Measurements from ENCODE around the gene TENM4.

The TENM4 gene

DNA sequence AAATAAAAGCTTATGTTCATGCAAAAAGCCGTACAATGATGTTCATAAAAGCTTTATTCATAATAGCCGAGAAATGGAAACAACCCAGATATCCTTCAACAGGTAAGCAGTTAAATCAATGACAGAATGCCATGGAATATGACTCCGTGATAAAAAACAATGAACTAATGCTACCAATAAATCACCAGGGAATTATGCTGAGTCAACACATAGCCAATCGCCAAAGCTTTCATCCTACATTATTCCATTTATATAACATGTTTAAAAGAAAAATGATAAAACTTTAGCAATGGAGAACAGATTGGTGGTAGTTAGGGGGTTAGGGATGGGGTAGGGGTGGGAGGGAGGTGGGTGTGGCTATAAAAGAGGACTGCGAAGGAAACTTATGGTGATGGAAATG lies 356.4 kb downstream of the TENM4 start:
- DNase-seq (ENCODE audit: low spot score): no peak

DNA sequence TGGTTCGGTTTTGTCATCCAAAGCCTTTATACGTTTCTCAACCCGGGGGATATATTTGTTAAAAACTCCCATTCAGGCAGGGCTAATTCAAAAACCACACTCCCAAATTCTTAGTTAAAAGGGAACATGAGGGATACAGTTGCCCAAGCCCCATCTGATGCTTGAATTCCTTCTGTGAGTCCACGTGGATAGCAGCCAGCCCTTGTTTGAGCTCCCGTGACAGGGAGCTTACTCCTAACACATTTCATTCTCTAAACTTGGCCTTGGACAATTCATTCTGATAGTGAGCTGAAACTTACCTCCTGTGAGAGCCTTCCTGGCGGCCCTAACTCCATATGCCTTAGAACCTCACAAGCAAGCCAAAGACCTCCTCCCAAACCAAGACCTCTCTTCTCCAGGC lies 357.5 kb downstream of the TENM4 start:
- DNase-seq (ENCODE audit: low spot score): no peak

GRCh38 chr11:79082907-79083306 lies 357.9 kb downstream of the TENM4 start:
- DNase-seq (ENCODE audit: low spot score): no peak

- no peak for DNase-seq (ENCODE audit: low spot score)
These were observed 358.6 kb downstream of the TENM4 start for GRCh38 chr11:79082280-79082679.

DNA sequence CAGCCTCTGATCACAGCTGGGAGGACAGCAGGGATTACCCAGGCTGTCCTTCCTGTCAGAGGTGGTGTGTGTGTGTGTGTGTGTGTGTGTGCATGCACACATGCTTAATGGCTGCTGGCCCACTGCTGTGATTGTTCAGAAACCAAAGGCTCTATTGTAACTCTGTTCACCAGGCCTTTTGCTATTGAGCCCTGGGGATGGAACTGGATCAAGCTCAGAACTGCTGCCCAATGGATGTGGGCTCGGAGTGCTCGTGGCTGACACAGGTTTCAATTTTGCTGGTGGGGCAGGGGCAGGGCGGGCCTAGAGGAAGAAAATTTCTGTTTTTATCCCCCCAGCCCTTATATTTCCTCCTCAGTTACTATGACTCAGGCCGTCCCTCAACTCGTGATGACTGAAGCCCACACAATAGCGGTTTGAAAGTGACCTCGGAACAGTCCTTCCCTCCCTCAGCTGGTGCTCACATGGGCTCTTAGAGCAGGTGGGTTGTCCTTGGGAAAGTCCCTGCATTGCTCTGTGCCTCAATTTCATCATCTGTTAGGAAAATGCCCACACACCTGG lies 359.3 kb downstream of the TENM4 start:
- no peak for DNase-seq (ENCODE audit: low spot score)

DNA sequence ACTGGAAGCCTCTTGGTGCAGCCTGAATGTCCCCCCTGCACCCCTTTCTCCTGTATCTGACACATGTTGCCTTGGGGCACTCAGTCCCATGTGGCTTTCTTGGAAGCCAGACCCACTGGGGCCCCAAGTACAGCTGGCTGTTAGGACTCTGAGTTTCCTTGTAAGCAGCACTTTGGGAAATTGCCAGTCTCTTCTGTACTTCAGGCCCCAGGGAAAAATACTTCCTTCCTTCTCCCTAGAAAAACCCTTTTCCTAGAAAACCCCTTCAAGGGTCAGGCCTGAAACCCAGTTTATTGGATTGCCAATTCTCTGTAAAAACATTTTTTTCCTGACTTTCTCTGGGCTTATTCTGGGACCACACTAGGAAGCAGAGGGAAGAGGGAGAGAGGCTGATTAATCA lies 360.3 kb downstream of the TENM4 start:
- DNase-seq (ENCODE audit: low spot score): no peak

DNA sequence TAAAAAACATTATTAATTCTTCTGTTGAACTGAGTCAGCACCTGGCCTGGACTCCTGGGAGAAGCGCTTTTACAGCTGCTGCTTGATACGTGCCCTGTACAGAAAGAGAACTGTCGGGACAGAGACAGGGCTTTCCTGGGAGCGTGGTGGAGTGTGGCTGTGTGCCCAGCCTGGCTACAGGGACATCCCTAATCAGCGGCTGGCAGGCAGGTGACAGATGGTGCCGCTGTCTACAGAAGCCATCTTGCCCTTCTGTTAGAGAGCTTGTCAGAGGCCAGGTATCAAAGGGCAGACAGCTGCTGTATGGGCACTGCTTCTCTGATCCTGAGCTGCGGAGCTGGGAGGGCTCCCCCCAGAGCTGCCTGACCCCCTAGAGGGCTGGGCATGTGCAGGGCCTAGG lies 361.8 kb downstream of the TENM4 start:
- no peak for DNase-seq (ENCODE audit: low spot score)

GRCh38 chr11:79078456-79078855 lies 362.4 kb downstream of the TENM4 start:
- peak; percentile 46 for DNase-seq (ENCODE audit: low spot score)

GRCh38 chr11:79077702-79078330 lies 363.0 kb downstream of the TENM4 start:
- DNase-seq (ENCODE audit: low spot score): peak; percentile 32

- peak; percentile 58 for DNase-seq (ENCODE audit: low spot score)
These were observed 364.2 kb downstream of the TENM4 start for GRCh38 chr11:79076526-79077115.

DNA sequence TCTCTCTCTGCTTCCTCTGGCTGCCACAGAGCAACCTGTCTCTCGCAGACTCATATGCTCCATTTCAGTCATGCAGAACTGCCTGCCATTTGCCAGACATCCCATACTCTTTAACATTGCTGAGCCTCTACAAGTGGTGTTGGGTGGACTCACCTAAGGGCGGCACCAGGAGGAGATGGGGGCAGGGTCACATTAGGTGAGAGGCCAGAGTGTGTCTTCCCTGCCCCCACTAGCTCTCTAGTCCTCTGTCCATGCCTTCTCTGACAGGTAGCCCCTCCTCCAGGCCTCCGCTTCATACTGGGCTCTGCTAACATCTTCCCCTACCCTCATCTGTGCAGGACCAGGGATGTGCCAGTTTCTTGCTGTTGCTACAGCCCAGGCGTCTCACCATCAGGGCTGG lies 366.3 kb downstream of the TENM4 start:
- DNase-seq (ENCODE audit: low spot score): no peak

GRCh38 chr11:79071190-79071589 lies 369.6 kb downstream of the TENM4 start:
- DNase-seq (ENCODE audit: low spot score): no peak

GRCh38 chr11:79070518-79070917 lies 370.3 kb downstream of the TENM4 start:
- no peak for DNase-seq (ENCODE audit: low spot score)

- no peak for DNase-seq (ENCODE audit: low spot score)
These were observed 371.3 kb downstream of the TENM4 start for GRCh38 chr11:79069504-79069903.

DNA sequence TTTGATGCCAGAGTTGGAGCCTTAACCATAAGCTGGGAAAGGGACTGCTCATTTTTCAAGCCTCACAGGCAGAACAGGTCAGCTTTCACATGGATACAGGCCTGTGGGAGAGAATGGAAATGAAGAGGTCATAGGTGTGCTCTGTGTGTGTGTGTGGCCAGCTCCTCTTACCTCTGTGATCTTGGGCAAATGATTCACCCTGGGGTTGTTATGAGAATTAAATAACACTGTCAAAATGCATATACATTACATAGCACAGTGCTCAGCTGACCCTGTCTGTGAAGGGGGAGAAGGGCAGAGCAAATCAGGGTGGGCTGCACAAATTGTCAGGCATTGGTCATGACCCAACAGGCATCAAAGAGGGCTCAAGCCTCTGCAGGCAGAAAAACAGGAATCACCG lies 372.5 kb downstream of the TENM4 start:
- DNase-seq (ENCODE audit: low spot score): no peak

DNA sequence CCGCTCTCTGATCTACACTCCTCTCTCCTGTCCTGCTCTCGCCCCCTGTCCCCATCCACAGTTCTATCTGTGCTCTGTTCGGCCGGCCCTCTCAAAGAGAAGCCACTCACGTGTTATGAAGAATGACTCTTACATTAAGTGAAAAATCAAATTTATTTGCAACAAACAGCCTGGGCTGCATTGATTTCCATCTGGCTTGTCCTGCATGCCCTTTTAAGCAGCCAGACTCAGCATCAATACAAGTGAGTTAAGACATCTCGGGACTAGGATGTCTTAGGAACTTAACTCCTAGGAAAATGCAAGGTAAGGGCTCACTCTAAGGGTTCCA lies 373.5 kb downstream of the TENM4 start:
- no peak for DNase-seq (ENCODE audit: low spot score)

- no peak for DNase-seq (ENCODE audit: low spot score)
These were observed 374.1 kb downstream of the TENM4 start for GRCh38 chr11:79066456-79067351.

DNA sequence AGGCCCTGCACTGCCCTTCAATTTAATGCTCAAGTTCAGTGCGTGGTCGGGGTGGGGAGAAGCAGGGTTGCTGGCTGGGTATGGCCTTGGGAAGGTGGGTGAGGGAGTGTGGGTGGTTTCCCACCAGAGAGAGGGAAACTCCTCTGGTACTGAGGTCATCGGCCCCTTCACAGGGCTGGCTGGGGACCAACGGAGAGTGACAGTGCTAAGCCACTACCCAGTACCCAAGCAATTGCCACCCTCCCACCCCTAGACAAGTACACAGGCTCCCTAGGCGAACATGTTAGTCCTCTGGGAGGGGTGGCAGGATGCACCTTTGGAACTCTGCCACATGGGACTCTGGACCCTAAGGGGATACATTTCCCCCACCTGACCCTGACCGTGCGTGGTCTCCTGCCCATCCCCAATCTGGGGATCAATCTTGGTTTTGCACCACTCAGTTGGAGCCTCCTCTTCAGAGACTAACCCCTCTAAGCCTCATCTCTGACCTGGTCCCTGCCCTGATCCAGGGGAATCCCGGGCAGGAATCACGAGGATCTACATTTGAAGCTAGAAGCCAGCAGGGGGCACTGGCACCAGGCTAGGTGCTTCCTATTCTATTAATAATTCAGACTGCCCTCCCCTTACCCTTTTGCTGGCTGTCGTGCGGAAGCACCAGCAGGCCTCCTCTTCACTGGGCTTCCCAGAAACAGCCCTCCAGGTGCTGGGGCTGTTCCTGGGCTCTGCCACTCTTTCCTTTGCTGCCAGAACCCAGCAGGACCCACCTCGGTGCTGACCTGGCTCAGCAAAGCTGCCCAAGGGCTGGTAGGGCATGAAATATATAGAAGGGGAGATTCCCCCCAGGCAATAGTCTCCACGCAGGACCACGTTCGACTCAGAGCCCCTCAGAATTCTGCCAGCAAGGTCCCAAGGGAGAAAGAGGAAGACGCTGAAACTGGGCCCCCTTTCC lies 377.7 kb downstream of the TENM4 start:
- peak; percentile 56 for DNase-seq (ENCODE audit: low spot score)

DNA sequence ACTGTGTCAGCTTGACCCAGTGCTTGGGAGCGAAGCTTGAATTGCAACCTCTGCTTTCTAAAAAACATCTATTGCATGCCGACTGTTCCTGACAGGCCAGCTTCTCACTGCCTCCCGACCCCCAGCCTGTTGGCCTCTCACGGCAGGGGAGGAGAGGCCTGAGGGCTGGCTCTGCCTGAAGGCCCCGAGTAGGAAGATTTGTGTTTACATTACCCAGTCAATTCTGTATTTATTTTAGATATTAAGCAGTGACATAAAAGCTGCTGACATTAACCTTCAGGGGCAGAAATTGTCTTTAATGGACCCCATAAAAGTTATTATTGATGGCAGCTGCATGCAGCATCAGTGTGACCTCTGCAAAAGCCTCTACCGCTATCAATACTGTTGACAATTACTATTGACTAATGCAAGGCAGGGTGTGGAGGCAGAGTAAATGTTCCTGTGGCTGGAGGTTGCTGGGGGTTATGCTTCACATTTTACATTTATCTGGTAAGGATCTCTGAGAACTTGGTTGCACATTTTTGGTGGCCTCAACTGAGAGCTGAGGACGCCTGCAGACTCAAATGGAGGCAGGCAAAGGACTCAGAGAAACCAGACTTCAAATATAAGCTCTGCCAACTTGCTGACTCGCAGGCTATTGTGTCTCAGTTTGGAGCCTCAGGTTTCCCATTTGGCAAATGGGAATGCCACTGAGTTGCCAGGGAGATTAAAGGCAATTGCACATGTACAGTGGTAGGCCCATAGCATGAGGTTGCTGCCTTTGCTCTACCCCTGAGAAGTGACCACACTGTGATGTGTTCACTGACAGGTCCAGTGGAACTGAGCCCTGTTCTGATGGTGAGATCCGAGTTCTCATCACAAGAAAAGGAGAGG lies 380.5 kb downstream of the TENM4 start:
- DNase-seq (ENCODE audit: low spot score): no peak

DNA sequence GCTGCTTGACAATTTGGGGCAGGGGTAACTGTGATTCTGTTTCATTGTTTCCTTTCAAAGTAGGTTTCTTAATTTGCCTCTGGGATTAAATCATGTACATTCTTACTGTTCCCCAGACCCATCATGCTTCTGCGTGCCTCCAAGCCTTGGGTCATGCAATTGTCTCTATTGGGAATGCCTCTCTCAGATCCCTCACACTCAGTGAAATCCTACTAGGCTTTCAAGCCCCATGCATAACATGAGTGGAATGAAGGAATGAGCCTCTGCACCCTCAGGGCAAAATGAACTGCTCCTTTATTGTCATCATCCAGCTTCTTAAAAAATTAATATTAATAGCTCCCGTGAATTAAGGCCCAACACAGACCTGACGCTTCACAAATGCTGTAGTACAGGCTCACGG lies 381.7 kb downstream of the TENM4 start:
- no peak for DNase-seq (ENCODE audit: low spot score)
